ENCODE data around the gene PHC3. TPM values are rescaled to one million over a fixed set of nuclear protein-coding genes. Genes with fewer than 3 reads are reported as not detected.
A peak's percentile ranks its signal among the peaks of the same experiment; 100 is the strongest.

The PHC3 gene, protein sequence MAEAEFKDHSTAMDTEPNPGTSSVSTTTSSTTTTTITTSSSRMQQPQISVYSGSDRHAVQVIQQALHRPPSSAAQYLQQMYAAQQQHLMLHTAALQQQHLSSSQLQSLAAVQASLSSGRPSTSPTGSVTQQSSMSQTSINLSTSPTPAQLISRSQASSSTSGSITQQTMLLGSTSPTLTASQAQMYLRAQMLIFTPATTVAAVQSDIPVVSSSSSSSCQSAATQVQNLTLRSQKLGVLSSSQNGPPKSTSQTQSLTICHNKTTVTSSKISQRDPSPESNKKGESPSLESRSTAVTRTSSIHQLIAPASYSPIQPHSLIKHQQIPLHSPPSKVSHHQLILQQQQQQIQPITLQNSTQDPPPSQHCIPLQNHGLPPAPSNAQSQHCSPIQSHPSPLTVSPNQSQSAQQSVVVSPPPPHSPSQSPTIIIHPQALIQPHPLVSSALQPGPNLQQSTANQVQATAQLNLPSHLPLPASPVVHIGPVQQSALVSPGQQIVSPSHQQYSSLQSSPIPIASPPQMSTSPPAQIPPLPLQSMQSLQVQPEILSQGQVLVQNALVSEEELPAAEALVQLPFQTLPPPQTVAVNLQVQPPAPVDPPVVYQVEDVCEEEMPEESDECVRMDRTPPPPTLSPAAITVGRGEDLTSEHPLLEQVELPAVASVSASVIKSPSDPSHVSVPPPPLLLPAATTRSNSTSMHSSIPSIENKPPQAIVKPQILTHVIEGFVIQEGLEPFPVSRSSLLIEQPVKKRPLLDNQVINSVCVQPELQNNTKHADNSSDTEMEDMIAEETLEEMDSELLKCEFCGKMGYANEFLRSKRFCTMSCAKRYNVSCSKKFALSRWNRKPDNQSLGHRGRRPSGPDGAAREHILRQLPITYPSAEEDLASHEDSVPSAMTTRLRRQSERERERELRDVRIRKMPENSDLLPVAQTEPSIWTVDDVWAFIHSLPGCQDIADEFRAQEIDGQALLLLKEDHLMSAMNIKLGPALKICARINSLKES
- total RNA-seq = 10 to 100 TPM; 22.9 to 27.5 TPM
- 17.9 TPM for polyA plus RNA-seq (2013, experiment 1 of 2)
- 18.0 TPM for polyA plus RNA-seq (2013, experiment 2 of 2)
- long read RNA-seq, experiment 1, partial matches to known transcripts = 0 of 1 reads
- long read RNA-seq, experiment 1, other reads (novel, unspliced or antisense) = 1 of 1 reads
- long read RNA-seq, experiment 2, full-length matches to known transcripts = 5 of 15 reads
- long read RNA-seq, experiment 2, partial matches to known transcripts = 0 of 15 reads
- long read RNA-seq, experiment 2, other reads (novel, unspliced or antisense) = 10 of 15 reads
- long read RNA-seq, experiment 3, partial matches to known transcripts = 1 of 4 reads
- long read RNA-seq, experiment 3, other reads (novel, unspliced or antisense) = 2 of 4 reads
- long read RNA-seq, experiment 4, partial matches to known transcripts = 0 of 2 reads
- long read RNA-seq, experiment 4, other reads (novel, unspliced or antisense) = 2 of 2 reads

DNA sequence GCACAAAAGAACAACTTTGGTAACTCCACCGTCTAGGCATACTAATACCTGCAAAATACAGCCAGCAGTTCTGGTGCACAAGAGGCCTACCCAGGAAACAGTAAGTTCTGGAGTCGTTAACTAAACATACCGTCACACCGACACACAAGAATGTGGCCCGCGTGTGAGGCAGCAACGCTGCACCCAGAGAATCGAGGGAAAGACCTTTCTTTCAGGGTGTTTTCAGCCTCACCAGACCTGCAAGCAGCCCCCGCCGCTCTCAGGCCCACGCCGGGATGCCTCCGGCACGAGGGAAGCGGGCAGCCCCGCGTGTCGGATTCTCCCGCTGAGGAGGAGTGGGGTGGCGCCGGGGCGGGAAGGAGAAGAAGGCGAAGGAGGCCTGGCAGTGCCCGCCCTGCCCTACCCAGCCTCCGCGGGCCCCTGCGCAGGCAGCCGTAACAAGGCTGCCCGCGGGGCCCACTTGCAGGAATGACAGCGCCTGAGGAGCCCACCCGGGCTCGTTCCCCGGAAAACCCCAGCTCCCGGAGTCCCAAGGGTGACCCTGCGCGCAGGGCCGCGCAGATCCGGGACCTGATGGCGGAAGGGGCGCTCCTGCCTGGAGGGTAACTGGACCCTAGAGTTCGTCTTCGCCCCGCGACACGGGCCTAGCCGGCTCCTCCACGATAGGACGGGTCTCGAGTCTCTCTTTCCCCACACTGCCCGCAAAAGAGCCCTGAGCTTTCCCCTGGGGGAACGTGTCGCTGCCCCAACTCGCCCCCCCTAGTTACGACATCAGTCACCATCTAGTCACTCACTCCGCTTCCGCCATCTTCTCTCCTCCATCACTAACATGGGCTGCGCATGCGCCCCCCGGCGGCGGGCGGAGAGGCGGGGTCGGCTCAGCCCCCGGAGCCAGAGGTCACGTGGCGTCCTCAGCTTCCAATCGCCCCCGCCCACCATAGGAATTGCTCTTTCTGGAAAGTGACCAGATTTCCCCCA, at the start of gene PHC3:
TSS of gene PHC3 (minus strand) at position 826 of the 978 bp plus-strand sequence. CDS start at position 808, 18 bp downstream.
- H3K36me3 ChIP-seq (ENCODE audit: control insufficient read depth, insufficient read depth, low read length) = peaks cover 24% of the 10 kb centered on the region
- WGBS, 2 experiments (ENCODE audit: insufficient coverage in 1 of 2, insufficient read length in 1 of 2) = 0 to 2% methylated on average over 25 to 71 of the region's 71 CpGs
- peak within 1 kb of the TSS; percentile 95 for H3K4me3 ChIP-seq (ENCODE audit: low read length)
- Mint-ChIP-seq H3K36me3 (ENCODE audit: low read depth) (peaks cover 22% of the 10 kb centered on the region), H3K27ac (peak within 1 kb of the TSS; percentile 99), H3K9me3 (no peaks in the 10 kb centered on the region), H3K4me3 (peak within 1 kb of the TSS; percentile 96), H3K4me1 (peaks cover 17% of the 10 kb centered on the region), H3K27me3 (ENCODE audit: insufficient read depth) (peaks cover 12% of the 10 kb centered on the region)
- no peaks in the 10 kb centered on the region for H3K9me3 ChIP-seq (ENCODE audit: control insufficient read depth, low read length)
- peak within 1 kb of the TSS; percentile 61 for H3K27ac ChIP-seq (ENCODE audit: low read depth, low read length)
- TF ChIP-seq, protein P1, sequence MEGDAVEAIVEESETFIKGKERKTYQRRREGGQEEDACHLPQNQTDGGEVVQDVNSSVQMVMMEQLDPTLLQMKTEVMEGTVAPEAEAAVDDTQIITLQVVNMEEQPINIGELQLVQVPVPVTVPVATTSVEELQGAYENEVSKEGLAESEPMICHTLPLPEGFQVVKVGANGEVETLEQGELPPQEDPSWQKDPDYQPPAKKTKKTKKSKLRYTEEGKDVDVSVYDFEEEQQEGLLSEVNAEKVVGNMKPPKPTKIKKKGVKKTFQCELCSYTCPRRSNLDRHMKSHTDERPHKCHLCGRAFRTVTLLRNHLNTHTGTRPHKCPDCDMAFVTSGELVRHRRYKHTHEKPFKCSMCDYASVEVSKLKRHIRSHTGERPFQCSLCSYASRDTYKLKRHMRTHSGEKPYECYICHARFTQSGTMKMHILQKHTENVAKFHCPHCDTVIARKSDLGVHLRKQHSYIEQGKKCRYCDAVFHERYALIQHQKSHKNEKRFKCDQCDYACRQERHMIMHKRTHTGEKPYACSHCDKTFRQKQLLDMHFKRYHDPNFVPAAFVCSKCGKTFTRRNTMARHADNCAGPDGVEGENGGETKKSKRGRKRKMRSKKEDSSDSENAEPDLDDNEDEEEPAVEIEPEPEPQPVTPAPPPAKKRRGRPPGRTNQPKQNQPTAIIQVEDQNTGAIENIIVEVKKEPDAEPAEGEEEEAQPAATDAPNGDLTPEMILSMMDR (conservative IDR thresholded peaks at IDR 0.05) = peak; percentile 17
- H3K27me3 ChIP-seq (ENCODE audit: control insufficient read depth, insufficient read depth, low read length, poor library complexity, severe bottlenecking) = peaks cover 15% of the 10 kb centered on the region
- H3K9ac ChIP-seq (ENCODE audit: extremely low read depth, low read length, poor library complexity, severe bottlenecking) = peak within 1 kb of the TSS; percentile 79
- peak; percentile 97 for DNase-seq
- H3K4me1 ChIP-seq (ENCODE audit: control insufficient read depth, insufficient read depth, low read length) = peaks cover 6% of the 10 kb centered on the region

DNA sequence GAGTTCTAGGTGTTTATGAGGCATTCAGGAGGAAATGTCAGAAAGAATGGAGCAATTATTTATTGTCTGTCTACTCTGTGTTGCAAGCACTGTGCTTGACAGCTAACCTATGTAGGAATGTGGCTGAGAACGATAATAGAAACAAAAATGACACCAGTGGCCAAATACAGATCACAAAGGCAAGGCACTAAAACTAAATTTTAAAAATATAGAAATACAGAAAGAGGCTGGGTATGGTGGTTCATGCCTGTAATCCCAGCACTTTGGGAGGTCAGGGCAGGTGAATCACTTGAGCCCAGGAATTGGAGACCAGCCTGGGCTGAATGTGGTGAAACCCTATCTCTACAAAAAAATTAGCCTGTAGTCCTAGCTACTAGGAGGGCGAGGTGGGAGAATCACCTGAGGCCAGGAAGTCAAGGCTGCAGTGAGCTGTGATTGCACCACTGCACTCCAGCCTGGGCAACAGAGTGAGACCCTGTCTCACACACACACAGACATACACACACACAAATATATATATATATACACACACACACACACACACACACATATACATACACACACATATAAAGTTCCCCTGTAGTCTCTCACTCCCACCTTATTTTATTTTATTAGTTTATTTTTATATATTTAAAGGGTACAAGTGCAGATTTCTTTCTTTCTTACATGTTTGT, 46.7 kb upstream of the PHC3 start:
- H3K4me1 ChIP-seq (ENCODE audit: control insufficient read depth, insufficient read depth, low read length) = peaks cover 6% of the 10 kb centered on the region
- no peak overlapping the region for H3K27ac ChIP-seq (ENCODE audit: low read depth, low read length)
- H3K4me3 Mint-ChIP-seq = no peak overlapping the region
- TF ChIP-seq, protein P1 (conservative IDR thresholded peaks at IDR 0.05) = no peak
- no peak overlapping the region for H3K27ac Mint-ChIP-seq
- 88 to 97% methylated on average over 1 to 2 of the region's 2 CpGs for WGBS, 2 experiments (ENCODE audit: insufficient coverage in 1 of 2, insufficient read length in 1 of 2)
- H3K36me3 Mint-ChIP-seq (ENCODE audit: low read depth) = peaks cover 4% of the 10 kb centered on the region
- no peak for DNase-seq
- no peaks in the 10 kb centered on the region for H3K27me3 Mint-ChIP-seq (ENCODE audit: insufficient read depth)
- H3K9me3 Mint-ChIP-seq = no peaks in the 10 kb centered on the region
- H3K9me3 ChIP-seq (ENCODE audit: control insufficient read depth, low read length) = no peaks in the 10 kb centered on the region
- H3K36me3 ChIP-seq (ENCODE audit: control insufficient read depth, insufficient read depth, low read length) = no peaks in the 10 kb centered on the region
- H3K27me3 ChIP-seq (ENCODE audit: control insufficient read depth, insufficient read depth, low read length, poor library complexity, severe bottlenecking) = no peaks in the 10 kb centered on the region
- H3K9ac ChIP-seq (ENCODE audit: extremely low read depth, low read length, poor library complexity, severe bottlenecking) = no peak overlapping the region
- no peak overlapping the region for H3K4me3 ChIP-seq (ENCODE audit: low read length)
- peaks cover 25% of the 10 kb centered on the region for H3K4me1 Mint-ChIP-seq
